HUDEP-2 (cell line): ENCODE measurements around the gene CNN1.

Experiments used
- DNase-seq, 76 experiments: peaks; one replicate each; lab custom pipeline; 2025; ENCODE audit not compliant: unreplicated experiment in 76 of 76; lab: John Stamatoyannopoulos, UW

The CNN1 gene

DNA sequence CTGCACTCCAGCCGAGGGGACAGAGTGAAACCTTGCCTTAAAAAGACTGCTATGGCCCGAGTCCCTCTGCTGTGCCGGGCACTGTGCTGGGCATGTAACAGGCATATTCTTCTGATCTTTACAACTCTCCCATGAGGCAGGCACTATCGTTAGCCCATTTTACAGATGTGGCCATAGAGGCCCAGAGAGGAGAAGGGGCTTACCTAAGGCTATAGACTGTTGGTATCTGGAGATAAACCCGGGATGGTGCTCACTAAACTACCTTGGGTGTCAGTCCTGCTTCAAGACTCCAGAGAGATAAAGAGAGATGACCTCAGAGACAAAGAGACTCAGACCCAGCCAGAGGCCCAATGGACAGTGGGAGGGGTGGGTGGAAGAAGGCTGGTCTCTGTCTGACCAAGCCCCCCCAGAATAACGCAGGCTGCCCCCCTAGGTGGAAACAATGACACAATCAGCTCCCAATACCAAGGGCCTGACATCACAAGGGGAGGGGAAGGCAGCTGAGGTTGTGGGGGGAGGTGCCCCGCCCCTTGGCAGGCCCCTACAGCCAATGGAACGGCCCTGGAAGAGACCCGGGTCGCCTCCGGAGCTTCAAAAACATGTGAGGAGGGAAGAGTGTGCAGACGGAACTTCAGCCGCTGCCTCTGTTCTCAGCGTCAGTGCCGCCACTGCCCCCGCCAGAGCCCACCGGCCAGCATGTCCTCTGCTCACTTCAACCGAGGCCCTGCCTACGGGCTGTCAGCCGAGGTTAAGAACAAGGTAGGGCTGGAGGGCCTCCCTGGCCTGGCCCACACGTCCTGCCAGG, at the start of gene CNN1:
Gene CNN1, plus strand, starts transcription at position 620 of the 805 bp plus-strand sequence. Its CDS starts 77 bp downstream, at position 697.
- DNase-seq, result peak in 10 of 76 experiments; percentile 17 to 31 (median 21)

DNA sequence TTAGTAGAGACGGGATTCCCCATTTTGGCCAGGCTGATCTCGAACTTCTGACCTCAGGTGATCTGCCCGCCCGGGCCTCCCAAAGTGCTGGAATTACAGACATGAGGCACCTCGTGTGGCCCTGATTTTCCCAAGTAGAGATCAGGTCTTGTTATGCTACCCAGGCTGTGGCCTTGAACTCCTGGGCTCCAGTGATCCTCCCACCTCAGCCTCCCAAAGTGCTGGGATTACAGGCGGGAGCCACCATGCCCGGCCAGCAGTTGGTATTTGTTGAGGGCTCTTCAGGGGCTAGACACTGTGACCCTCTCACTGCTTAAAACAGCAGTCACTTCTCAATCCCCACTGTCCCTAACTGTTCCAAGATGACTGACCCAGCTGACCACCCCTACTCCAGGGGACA, 49.3 kb upstream of the CNN1 start:
- DNase-seq, result no peak

DNA sequence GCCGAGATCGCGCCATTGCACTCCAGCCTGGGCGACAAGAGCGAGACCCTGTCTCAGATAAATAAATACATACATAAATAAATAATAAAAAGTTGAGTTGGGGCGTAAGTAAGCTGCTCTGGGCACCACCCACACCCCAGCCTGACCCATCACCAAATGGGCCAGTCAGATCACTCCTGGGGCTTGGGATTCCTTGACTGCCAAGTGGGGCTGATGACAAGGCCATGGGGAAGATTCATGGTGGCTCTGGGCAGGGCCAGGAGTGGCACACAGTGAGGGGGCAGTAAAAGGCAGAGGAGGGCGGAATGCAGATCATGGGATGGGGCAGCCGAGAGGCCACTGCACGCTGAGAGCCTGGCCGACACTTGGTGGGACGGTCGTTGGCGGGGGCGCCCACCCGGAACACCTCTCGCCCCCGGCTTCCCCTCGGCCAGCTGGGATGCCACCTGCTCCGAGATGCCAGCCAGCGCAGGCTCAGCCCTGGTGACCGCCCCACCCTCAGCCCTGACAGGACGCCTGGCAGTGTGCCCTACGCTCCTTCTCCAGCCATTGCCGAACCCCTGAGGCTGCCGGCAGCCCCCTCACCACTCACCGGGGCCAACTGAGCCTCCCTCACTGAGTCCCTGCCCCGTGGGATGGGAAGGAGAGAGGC, 43.9 kb upstream of the CNN1 start:
- DNase-seq, result no peak

DNA sequence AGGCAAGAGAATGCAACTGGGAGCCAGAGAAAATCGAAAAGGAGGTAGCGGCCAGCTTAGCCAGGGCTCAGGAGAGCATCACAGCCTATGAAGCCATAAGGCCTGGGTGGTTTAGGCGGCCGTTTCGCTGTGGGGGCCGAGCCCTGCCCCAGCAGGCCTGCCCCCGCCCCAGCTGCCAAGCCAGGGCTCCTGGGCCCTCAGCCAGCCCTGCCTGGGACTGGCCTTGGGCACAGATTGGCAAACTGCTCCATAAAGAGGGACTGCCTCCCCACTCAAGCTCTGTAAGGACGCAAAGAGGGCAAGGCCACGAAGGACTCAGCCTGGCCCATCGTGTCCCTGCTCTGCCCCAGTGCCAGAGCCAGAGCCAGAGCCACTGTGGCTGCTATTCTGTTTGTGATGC, 43.2 kb upstream of the CNN1 start:
- DNase-seq, result peak in 36 of 76 experiments; percentile 5 to 68 (median 38)

DNA sequence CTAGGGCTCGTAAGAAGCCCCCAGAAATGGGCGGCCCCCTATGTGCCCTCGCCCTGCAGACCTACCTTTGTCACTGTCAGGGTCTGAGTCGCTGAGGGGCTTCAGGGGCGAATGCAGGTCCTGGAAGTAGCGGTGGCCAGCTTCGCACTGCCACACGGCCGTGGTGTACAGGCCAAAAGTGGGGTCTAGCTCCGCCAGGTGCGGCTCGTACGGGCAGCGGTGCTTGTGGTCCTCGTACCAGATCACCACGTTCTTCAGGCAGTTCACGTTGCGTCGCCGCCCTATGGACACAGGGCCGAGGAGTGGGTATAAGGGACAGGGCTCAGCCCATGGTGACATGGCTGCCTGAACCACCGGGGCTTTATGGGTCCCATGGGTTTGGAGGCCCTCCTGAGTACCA, 42.8 kb upstream of the CNN1 start:
- no peak for DNase-seq

DNA sequence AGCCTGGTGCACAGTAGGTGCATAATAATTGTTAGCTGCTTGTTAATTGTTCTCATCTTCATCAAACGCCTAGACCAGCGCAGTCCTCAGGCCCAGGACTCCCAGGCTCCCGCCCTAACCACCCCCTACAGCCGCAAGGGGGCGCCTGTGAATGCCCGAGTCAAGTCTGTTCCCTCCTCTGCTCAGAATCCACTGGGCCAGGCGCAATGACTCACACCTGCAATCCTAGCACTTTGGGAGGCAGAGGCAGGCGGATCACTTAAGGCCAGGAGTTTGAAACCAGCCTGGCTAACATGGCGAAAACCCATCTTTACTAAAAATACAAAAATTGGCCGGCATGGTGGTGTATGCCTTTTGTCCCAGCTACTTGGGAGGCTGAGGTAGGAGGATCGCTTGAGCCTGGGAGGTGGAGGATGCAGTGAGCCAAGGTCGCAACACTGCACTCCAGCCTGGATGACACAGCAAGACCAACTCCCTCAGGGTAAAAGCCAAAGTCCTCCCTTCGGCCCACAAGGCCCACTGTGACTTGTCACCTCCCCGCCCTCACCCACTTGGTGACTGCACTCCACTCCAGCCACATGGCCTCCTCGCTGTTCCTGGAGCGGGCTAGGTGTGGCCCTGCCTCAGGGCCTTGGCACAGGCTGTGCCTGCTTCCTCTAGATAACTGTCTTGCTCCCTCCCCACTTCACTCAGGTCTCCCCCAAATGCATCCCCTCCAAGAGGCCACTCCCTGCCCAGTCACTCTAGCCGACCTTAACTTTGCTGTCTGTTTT, 42.1 kb upstream of the CNN1 start:
- DNase-seq, result peak in 74 of 76 experiments; percentile 36 to 98 (median 80)

DNA sequence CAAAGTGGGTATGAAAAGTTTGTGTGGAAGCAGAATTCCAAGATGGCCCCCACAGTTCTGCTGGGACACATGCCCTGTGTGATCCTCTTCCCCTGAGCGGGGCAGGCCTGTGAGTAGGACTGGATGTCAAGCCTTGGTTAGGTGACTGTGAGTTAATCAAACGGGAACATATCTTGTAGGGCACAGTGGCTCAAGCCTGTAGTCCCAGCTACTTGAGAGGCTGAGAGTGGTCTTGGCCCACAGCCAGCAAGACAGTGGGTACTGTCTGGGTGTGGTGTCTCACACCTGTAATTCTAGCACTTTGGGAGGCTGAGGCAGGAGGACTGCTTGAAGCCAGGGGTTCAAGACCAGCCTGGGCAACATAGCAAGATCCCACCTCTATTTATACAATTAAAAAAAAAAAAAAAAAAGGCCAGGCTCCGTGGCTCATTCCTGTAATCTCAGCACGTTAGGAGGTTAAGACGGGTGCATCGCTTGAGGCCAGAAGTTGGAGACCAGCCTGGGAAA, 39.4 kb upstream of the CNN1 start:
- peak in 7 of 76 experiments; percentile 14 to 32 (median 21) for DNase-seq

DNA sequence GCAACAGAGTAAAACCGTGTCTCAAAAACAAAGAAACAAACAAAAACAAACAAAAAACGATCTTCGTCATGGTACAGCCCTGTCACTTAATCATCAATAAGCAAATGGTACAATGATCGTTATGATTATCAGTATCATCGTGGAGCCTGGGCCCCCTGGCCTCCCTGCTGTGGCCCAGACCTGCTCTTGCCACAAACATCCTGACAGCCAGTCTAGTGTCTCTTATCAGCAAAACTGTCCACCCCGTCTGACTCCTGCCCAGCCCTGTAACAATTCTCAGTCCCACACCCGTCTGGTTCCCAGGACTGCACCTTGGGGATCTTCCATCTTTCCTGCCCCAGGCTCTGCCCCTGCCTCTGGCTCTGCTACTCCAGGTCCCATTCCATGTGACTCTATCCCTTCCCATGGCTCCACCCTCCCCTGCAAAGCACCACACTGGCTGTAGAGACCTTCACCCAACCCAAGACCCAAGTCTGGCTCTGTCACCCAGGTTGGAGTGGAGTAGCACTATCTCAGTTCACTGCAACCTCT, 38.7 kb upstream of the CNN1 start:
- peak in 59 of 76 experiments; percentile 7 to 85 (median 45) for DNase-seq

DNA sequence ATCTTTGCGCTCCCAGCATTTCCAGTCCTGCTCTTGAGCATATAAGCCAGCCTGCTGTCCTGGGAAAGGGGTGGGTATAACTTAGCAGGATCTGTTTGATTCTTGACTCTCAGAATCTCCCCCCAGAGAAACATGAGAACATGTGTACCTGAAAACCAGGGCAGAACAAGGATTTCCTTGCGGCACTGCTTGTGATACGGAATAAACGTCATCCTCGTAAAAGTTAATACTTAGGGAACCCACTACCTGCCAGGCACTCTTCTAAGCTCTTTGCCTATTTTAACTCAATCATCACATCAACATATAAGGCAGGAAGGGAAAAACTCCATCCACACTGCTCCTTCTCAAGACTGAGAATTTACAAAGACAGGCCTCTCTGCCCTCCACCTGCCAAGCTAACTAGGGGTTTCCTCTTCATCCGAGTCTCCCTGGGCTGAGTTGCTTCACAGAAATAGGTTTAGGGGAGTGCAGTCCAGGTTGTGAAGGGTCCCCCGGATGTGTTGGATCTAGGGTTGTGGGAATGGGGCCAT, 34.1 kb upstream of the CNN1 start:
- no peak for DNase-seq

DNA sequence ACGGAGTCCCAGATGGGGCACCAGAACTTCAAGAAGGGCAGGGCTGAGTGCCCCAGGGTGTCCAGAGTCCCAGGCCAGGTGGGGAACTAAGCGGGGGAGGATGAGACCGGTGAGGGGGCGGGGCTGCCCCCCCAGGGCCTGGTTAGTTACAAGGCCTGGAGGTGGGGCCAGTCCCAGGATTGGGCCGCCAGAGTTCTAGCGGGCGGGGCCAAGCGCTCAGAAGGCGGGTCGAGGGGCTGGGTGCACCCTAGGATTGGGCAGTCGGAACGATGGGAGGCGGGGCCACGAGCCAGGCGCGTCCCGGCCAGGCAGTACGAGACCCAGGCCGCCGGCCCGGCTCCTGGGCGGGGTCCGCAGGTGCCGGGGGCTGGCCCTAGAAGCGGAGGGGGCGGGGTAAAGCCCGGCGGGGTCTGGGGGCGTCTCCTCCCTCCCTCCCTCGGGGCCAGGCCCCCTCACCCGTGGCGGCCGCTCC, 33.6 kb upstream of the CNN1 start:
- peak; percentile 74 to 100 (median 98) for DNase-seq

DNA sequence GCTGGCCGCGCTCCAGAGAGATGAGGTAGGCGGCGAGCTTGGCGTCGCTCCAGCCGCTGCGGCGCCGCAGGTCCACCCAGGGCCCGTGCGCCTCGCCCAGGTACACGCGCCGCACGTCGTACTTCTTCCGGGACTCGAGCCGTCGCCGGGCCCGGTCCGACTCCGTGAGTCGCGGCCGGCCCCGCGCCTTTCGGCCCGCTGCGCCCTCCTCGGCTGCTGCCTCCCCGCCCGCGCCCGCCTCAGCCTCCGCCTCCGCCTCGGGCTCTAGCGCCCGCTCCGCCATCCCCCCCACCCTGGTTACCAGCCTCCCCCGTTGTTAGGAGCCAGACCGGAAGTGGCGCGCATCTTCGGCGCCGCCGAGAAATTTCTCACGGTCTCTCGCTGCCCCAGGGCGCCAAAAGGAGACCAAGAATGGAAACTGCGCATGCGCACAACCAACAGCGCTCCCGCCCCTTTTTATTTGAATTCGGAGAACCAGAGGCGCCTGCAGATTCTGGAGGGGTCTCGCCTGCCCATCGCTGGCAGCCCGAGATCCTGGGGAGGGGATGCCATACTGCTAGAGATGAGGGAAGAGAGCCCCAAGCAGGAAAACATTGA, 33.0 kb upstream of the CNN1 start, which contains the start of gene ZNF653:
Gene ZNF653, minus strand, starts transcription at position 336 of the 597 bp plus-strand sequence. Its CDS starts 53 bp downstream, at position 283.
- peak; percentile 48 to 98 (median 96) for DNase-seq

DNA sequence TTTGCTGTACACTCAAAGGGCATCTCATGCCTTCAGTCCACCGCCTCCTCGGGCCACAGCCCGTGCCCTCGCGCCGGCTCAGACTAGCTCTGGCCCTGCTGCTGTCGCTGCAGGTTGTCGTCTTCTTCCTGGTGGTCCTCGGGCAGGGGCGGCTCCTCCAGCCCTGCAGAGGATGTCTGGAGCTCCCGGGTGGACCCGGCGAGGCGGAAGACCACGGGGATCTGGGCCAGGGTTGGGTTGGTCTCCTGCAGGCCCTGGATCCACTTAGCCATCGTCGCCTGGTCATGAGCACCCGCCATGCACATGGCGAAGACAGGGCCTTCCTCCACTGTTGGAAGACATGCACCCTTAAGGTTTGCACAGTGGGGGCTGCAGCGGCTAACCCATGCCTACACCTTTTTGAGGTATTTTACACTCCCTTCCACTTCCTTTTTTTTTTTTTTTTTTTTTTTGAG, 32.5 kb upstream of the CNN1 start:
- DNase-seq, result peak in 5 of 76 experiments; percentile 37 to 64 (median 45)

DNA sequence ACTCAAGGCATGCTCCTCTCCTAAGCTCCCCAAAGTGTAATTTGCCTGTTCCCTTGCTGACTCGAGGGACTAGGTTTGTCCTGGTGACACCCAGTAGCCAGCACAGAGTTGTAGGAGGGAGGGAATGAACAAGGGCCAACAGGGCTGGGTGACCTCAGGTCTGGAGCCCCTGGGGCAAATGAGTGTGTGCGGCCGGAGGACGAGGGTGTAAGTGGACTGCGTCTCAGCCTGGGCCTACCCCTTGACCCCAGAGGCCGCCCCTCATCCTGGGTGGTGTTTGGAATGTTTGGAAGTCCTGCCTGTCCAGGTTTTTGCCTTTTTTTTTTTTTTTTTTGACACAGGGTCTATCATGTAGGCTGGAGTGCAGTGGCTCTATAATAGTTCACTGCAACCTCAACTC, 31.7 kb upstream of the CNN1 start:
- no peak for DNase-seq

DNA sequence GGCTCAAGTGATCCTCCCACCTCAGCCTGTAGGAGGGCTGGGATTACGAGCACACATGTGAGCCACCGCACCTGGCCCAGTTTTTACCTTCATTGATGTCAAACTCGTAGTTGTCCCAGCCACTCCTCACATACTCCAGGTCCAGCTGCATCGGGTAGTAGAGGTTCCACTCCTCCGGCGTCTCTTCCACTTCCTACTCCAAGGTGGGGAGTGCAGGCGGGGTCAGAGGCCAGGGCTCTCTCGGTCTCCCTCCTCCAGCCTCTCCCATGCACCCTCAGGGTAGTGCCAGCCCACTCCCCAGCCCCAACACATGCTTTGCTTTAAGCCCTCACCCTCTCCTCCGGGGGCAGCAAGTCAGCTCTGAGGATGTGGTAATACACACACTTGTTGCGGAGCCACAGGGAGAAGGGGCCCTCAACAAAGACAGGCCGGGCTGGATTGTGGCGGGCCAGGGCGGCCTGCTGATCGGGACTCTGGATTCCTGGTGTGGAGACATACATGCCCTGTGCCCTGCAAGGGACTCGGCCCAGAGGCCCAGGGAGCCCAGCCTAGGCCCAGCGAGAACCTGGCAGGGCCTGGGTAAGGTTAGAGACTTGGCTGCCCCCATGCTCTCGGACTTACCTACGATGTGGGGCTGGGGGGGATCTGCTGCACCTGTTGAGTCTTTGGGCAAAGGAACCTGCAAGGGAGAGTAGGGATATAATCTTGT, 31.1 kb upstream of the CNN1 start:
- DNase-seq, result no peak

DNA sequence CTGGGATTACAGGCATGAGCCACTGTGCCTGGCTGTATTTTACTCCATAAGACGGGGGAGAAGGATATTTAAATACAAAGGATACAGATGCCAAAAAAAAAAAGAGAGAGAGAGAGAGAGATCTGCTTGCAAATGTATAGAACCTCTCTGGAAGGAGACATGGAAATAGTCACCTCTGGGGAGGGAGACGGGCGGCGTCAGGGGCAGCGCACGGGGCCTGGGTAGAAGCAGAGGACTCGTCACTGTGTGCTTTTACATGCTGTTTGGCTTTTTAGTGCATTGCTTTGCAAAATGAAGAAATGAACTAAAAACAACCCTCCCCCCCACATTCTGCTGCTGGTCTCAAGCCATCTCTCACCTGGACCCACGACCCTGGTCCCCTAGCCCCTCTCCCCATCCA, 28.2 kb upstream of the CNN1 start:
- DNase-seq, result no peak

DNA sequence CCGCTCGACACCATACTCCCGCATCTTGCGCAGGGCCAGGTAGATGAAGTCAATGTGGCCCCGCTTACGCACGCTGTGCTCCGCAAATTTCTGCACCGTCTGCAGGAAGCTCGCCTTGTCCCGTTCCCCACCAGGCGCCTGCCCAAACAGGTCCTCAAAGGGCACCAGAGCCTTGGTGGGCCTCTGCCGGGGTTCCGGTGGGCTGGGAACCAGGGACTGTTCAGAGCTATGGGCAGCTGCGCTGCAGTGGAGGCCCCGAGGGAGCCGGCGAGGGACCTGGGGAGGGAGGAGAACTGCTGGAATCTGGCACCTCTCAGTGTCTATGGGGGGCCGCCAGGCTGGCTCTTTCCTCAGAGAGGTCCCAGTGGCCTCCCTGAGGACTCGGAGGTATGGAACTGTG, 24.7 kb upstream of the CNN1 start:
- DNase-seq, result no peak

DNA sequence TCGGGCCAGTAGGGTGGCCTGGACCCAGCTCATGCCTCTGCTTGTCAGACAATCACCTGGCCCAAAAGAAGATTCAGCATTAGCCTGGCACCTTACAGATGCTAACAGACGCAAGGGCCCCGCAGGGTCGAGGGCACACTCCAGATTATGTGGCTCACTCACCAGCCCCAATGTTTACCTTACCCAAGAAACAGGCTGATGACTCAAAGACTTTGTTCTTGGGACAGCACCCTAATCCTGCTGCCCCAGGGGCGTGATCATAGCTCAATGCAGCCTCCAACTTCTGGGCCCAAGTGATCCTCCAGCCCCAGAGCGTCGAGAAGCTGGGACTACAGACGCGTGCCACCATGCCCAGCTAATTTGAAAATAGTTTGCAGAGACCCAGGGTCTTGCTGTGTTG, 19.5 kb upstream of the CNN1 start:
- no peak for DNase-seq

DNA sequence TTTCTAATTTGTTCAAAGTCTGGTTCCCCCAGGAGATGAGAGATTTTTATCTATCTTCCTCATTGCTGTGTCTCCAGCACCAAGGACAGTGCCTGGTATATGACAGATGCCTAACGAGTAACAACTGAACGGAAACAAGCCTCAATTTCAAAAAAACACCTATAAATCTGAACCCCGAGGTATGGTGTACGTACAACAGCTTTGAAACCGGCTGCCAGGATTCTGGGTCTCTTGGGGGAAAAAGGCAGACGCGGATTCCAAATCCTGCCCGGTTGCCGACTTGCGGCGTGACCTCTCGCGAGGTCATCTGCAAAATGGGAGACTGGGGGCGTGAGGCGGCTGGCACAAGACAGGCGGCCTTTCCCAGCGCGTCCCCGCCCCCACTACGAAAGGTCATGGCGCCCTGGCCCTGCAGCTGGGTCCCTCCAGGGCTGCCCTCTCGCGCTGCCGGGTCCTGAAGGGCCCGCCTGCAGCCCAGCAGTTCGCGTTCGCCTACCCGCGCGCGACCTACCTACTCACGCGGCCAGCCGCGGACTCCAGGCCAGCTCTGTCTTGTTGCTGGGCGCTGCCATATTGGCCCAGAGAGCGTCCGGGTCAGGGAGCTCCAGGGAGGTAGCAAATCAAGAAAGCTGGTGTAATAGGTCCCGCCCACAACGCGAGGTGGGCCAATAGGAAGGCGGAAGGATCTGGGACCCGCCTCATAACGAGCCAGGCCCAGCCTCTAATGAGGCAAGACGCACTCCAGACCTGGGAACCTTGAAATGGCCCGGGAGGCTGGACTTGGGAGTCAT, 9.9 kb upstream of the CNN1 start, which contains the start of gene ECSIT:
Gene ECSIT, minus strand, starts transcription at position 584 of the 791 bp plus-strand sequence. CDS start 9,964 bp downstream, outside the sequence.
- DNase-seq, result peak; percentile 78 to 99 (median 98)
